ENCODE data around the gene NOTUM. TPM values are rescaled to one million over a fixed set of nuclear protein-coding genes. Genes with fewer than 3 reads are reported as not detected.
A peak's percentile ranks its signal among the peaks of the same experiment; 100 is the strongest.

Gene NOTUM
- total RNA-seq, 4 donors from 2014 or later, result 0.40 TPM; not detected in 3

- H3K9me3 ChIP-seq, result no peaks in the 10 kb centered on the region
- peak overlapping the region; percentile 53 to 83 (median 64) for H3K27ac ChIP-seq
- H3K4me1 ChIP-seq, result peaks cover 39 to 49% of the 10 kb centered on the region in 2 donors
- peak; percentile 79 to 84 for DNase-seq
- H3K36me3 ChIP-seq, result peaks cover 13 to 14% of the 10 kb centered on the region in 2 donors
- WGBS, 2 donors, result 20 to 27% methylated on average over 15 to 18 of the region's 32 CpGs
- intact Hi-C loops (cut with DNase I), result no loop called here
- peak overlapping the region in 1 of 3 donors; percentile 25 for H3K4me3 ChIP-seq (replicated peaks in 1 of 3)
- no peaks in the 10 kb centered on the region for H3K27me3 ChIP-seq
- peak in 1 of 2 donors; percentile 33 for TF ChIP-seq POLR2A (IDR thresholded peaks at IDR 0.05)
- no peak for TF ChIP-seq CTCF (IDR thresholded peaks at IDR 0.05)
Measured at GRCh38 chr17:81923302-81924260, 37.4 kb downstream of the NOTUM start.

DNA sequence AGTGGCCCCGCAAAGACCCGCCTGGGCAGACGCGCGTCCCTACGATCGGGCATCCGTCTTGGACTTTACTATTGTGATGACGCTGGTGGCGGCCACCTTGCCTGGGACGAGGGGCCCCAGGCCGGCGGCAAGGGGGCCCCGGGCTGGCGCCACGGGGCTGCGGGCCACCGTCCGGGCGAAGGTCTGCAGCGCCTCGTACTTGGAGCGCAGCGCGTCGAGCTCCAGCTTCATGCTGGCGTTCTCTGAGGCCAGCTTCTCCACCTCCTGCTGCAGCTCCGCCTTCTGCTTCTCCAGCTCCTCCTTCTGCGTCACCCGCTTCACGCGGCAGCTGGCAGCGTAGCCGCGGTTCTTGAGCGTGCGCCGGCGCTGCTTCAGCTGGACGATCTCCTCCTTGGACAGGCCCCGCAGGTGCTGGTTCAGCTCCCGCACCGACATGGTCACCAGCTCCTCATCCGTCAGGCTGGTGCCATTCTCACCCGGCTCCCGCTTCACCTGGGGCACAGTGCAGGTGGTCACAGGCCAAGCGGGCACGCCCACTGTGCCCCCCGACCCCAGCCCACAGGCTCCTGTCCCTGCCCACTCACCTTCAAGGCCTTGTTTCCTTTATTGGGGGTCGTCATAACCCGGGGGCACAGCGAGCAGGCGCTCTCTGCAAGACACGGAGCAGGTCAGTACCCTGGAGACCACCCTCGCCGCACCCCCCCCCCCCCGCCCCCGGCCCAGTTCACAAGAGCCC is 38.3 kb downstream of the NOTUM start:
- Histone ChIP-seq H3K36me3 (peaks cover 13 to 14% of the 10 kb centered on the region in 2 donors), H3K9me3 (no peaks in the 10 kb centered on the region), H3K4me1 (peaks cover 32 to 46% of the 10 kb centered on the region in 2 donors), H3K4me3 (replicated peaks in 1 of 3) (peak overlapping the region in 1 of 3 donors; percentile 25), H3K27ac (peak overlapping the region in 2 of 3 donors; percentile 64 to 83), H3K27me3 (no peaks in the 10 kb centered on the region)
- intact Hi-C loops (cut with DNase I), result no loop called here
- no peak for DNase-seq
- TF ChIP-seq CTCF (IDR thresholded peaks at IDR 0.05), result no peak
- no peak for TF ChIP-seq POLR2A (IDR thresholded peaks at IDR 0.05)
- 89 to 93% methylated on average over 49 to 52 of the region's 58 CpGs for WGBS, 2 donors

GRCh38 chr17:81921996-81922565 is 38.9 kb downstream of the NOTUM start:
- Histone ChIP-seq H3K9me3 (no peaks in the 10 kb centered on the region), H3K27me3 (no peaks in the 10 kb centered on the region), H3K4me1 (peaks cover 36 to 51% of the 10 kb centered on the region in 2 donors), H3K27ac (peak overlapping the region in 1 of 3 donors; percentile 64), H3K4me3 (replicated peaks in 1 of 3) (no peak overlapping the region), H3K36me3 (peaks cover 13 to 14% of the 10 kb centered on the region in 2 donors)
- intact Hi-C loops (cut with DNase I), result no loop called here
- no peak for DNase-seq
- 95 to 96% methylated on average over 20 to 23 of the region's 23 CpGs for WGBS, 2 donors
- no peak for TF ChIP-seq POLR2A (IDR thresholded peaks at IDR 0.05)
- no peak for TF ChIP-seq CTCF (IDR thresholded peaks at IDR 0.05)

DNA sequence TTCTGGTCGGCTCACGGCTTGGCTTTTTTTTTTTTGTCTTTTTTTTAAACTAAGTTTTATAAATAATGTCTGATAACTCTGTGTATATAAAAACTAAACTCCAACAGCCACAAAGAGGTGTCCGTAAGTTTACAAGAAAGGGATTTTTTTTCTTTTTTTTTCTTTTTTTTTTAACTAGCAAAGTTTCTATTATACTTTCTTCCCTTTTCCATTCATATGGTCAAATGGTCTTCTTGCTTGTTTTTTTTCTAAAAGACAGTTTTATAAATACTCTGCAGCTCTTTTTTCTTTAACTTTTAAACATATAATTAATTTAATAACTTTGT is 39.5 kb downstream of the NOTUM start:
- Histone ChIP-seq H3K27ac (no peak overlapping the region), H3K4me1 (peaks cover 41 to 57% of the 10 kb centered on the region in 2 donors), H3K4me3 (replicated peaks in 1 of 3) (no peak overlapping the region), H3K27me3 (no peaks in the 10 kb centered on the region), H3K9me3 (no peaks in the 10 kb centered on the region), H3K36me3 (peaks cover 13 to 14% of the 10 kb centered on the region in 2 donors)
- TF ChIP-seq CTCF (IDR thresholded peaks at IDR 0.05) (no peak), POLR2A (IDR thresholded peaks at IDR 0.05) (no peak)
- 91 to 93% methylated on average over 3 of the region's 3 CpGs for WGBS, 2 donors
- no peak for DNase-seq
- intact Hi-C loops (cut with DNase I), result no loop called here

Data from thyroid gland (tissue), 4 donors.